Measurements from ENCODE around the gene LMAN2L.

The LMAN2L gene

GRCh38 chr2:96769814-96770213, 29.9 kb upstream of the LMAN2L start:
- Histone ChIP-seq H3K36me3 (ENCODE audit: insufficient read depth, low read length) (no peaks in the 10 kb centered on the region), H3K9ac (ENCODE audit: low read length) (no peak overlapping the region), H3K4me1 (ENCODE audit: insufficient read depth, low read length) (peaks cover 4% of the 10 kb centered on the region), H3K27ac (ENCODE audit: low read depth, low read length) (no peak overlapping the region), H3K4me3 (ENCODE audit: low read depth in 1 of 2, low read length in 2 of 2) (no peak overlapping the region), H3K27me3 (ENCODE audit: control insufficient read depth in 1 of 2, insufficient read depth in 2 of 2, low read length in 2 of 2) (no peaks in the 10 kb centered on the region), H3K9me3 (ENCODE audit: low read length) (no peaks in the 10 kb centered on the region)

- H3K4me1 ChIP-seq (ENCODE audit: insufficient read depth, low read length): peaks cover 18% of the 10 kb centered on the region
- no peak overlapping the region for H3K27ac ChIP-seq (ENCODE audit: low read depth, low read length)
- H3K36me3 ChIP-seq (ENCODE audit: insufficient read depth, low read length): no peaks in the 10 kb centered on the region
- no peaks in the 10 kb centered on the region for H3K27me3 ChIP-seq (ENCODE audit: control insufficient read depth in 1 of 2, insufficient read depth in 2 of 2, low read length in 2 of 2)
- H3K9ac ChIP-seq (ENCODE audit: low read length): no peak overlapping the region
- H3K4me3 ChIP-seq (ENCODE audit: low read depth in 1 of 2, low read length in 2 of 2): no peak overlapping the region
- H3K9me3 ChIP-seq (ENCODE audit: low read length): no peaks in the 10 kb centered on the region
These were observed 28.3 kb upstream of the LMAN2L start for GRCh38 chr2:96768083-96768561.

GRCh38 chr2:96767135-96767871, 27.4 kb upstream of the LMAN2L start:
- Histone ChIP-seq H3K4me3 (ENCODE audit: low read depth in 1 of 2, low read length in 2 of 2) (no peak overlapping the region), H3K9ac (ENCODE audit: low read length) (no peak overlapping the region), H3K27me3 (ENCODE audit: control insufficient read depth in 1 of 2, insufficient read depth in 2 of 2, low read length in 2 of 2) (no peaks in the 10 kb centered on the region), H3K36me3 (ENCODE audit: insufficient read depth, low read length) (no peaks in the 10 kb centered on the region), H3K9me3 (ENCODE audit: low read length) (no peaks in the 10 kb centered on the region), H3K27ac (ENCODE audit: low read depth, low read length) (no peak overlapping the region), H3K4me1 (ENCODE audit: insufficient read depth, low read length) (peaks cover 26% of the 10 kb centered on the region)

GRCh38 chr2:96764253-96764637, 24.4 kb upstream of the LMAN2L start:
- peak overlapping the region; percentile 30 for H3K27ac ChIP-seq (ENCODE audit: low read depth, low read length)
- no peaks in the 10 kb centered on the region for H3K9me3 ChIP-seq (ENCODE audit: low read length)
- peak overlapping the region; percentile 23 for H3K9ac ChIP-seq (ENCODE audit: low read length)
- peaks cover 42% of the 10 kb centered on the region for H3K4me1 ChIP-seq (ENCODE audit: insufficient read depth, low read length)
- peak overlapping the region; percentile 40 to 86 for H3K4me3 ChIP-seq (ENCODE audit: low read depth in 1 of 2, low read length in 2 of 2)
- H3K27me3 ChIP-seq (ENCODE audit: control insufficient read depth in 1 of 2, insufficient read depth in 2 of 2, low read length in 2 of 2): no peaks in the 10 kb centered on the region
- H3K36me3 ChIP-seq (ENCODE audit: insufficient read depth, low read length): no peaks in the 10 kb centered on the region

- Histone ChIP-seq H3K27ac (ENCODE audit: low read depth, low read length) (peak overlapping the region; percentile 53), H3K9ac (ENCODE audit: low read length) (peak overlapping the region; percentile 23), H3K27me3 (ENCODE audit: control insufficient read depth in 1 of 2, insufficient read depth in 2 of 2, low read length in 2 of 2) (no peaks in the 10 kb centered on the region), H3K4me3 (ENCODE audit: low read depth in 1 of 2, low read length in 2 of 2) (peak overlapping the region; percentile 40 to 86), H3K9me3 (ENCODE audit: low read length) (no peaks in the 10 kb centered on the region), H3K4me1 (ENCODE audit: insufficient read depth, low read length) (peaks cover 42% of the 10 kb centered on the region), H3K36me3 (ENCODE audit: insufficient read depth, low read length) (no peaks in the 10 kb centered on the region)
These were observed 23.8 kb upstream of the LMAN2L start for GRCh38 chr2:96763511-96764252.

GRCh38 chr2:96762529-96763311, 22.9 kb upstream of the LMAN2L start:
- H3K36me3 ChIP-seq (ENCODE audit: insufficient read depth, low read length): no peaks in the 10 kb centered on the region
- H3K27me3 ChIP-seq (ENCODE audit: control insufficient read depth in 1 of 2, insufficient read depth in 2 of 2, low read length in 2 of 2): no peaks in the 10 kb centered on the region
- peak overlapping the region; percentile 53 for H3K27ac ChIP-seq (ENCODE audit: low read depth, low read length)
- H3K9ac ChIP-seq (ENCODE audit: low read length): peak overlapping the region; percentile 46
- peaks cover 42% of the 10 kb centered on the region for H3K4me1 ChIP-seq (ENCODE audit: insufficient read depth, low read length)
- H3K4me3 ChIP-seq (ENCODE audit: low read depth in 1 of 2, low read length in 2 of 2): peak overlapping the region; percentile 40 to 86
- H3K9me3 ChIP-seq (ENCODE audit: low read length): no peaks in the 10 kb centered on the region

- Histone ChIP-seq H3K9ac (ENCODE audit: low read length) (peak overlapping the region; percentile 56), H3K4me1 (ENCODE audit: insufficient read depth, low read length) (peaks cover 42% of the 10 kb centered on the region)
These were observed 21.3 kb upstream of the LMAN2L start for GRCh38 chr2:96760986-96761832.

GRCh38 chr2:96760036-96760985, 20.4 kb upstream of the LMAN2L start, which contains the start of gene CNNM4:
CNNM4 (plus strand) TSS chr2:96760902; CDS start chr2:96761000, 98 bp downstream.
- Histone ChIP-seq H3K4me1 (ENCODE audit: insufficient read depth, low read length) (peaks cover 42% of the 10 kb centered on the region), H3K9me3 (ENCODE audit: low read length) (no peaks in the 10 kb centered on the region), H3K4me3 (ENCODE audit: low read depth in 1 of 2, low read length in 2 of 2) (peak within 1 kb of the TSS; percentile 22 to 86), H3K36me3 (ENCODE audit: insufficient read depth, low read length) (no peaks in the 10 kb centered on the region), H3K27me3 (ENCODE audit: control insufficient read depth in 1 of 2, insufficient read depth in 2 of 2, low read length in 2 of 2) (no peaks in the 10 kb centered on the region), H3K27ac (ENCODE audit: low read depth, low read length) (peak within 1 kb of the TSS; percentile 35), H3K9ac (ENCODE audit: low read length) (peak within 1 kb of the TSS; percentile 56)

More at GRCh38 chr2:96760986-96761832, 21.3 kb upstream of the LMAN2L start:
- H3K36me3 ChIP-seq (ENCODE audit: insufficient read depth, low read length): no peaks in the 10 kb centered on the region
- no peaks in the 10 kb centered on the region for H3K9me3 ChIP-seq (ENCODE audit: low read length)
- peak overlapping the region; percentile 35 for H3K27ac ChIP-seq (ENCODE audit: low read depth, low read length)
- no peaks in the 10 kb centered on the region for H3K27me3 ChIP-seq (ENCODE audit: control insufficient read depth in 1 of 2, insufficient read depth in 2 of 2, low read length in 2 of 2)
- peak overlapping the region; percentile 22 to 86 for H3K4me3 ChIP-seq (ENCODE audit: low read depth in 1 of 2, low read length in 2 of 2)

GRCh38 chr2:96759548-96759947, 19.7 kb upstream of the LMAN2L start:
- Histone ChIP-seq H3K36me3 (ENCODE audit: insufficient read depth, low read length) (no peaks in the 10 kb centered on the region), H3K4me1 (ENCODE audit: insufficient read depth, low read length) (peaks cover 42% of the 10 kb centered on the region), H3K27me3 (ENCODE audit: control insufficient read depth in 1 of 2, insufficient read depth in 2 of 2, low read length in 2 of 2) (no peaks in the 10 kb centered on the region), H3K4me3 (ENCODE audit: low read depth in 1 of 2, low read length in 2 of 2) (no peak overlapping the region), H3K9ac (ENCODE audit: low read length) (no peak overlapping the region), H3K9me3 (ENCODE audit: low read length) (no peaks in the 10 kb centered on the region), H3K27ac (ENCODE audit: low read depth, low read length) (no peak overlapping the region)

- Histone ChIP-seq H3K27ac (ENCODE audit: low read depth, low read length) (no peak overlapping the region), H3K36me3 (ENCODE audit: insufficient read depth, low read length) (no peaks in the 10 kb centered on the region), H3K4me1 (ENCODE audit: insufficient read depth, low read length) (peaks cover 36% of the 10 kb centered on the region), H3K9me3 (ENCODE audit: low read length) (no peaks in the 10 kb centered on the region), H3K9ac (ENCODE audit: low read length) (no peak overlapping the region), H3K27me3 (ENCODE audit: control insufficient read depth in 1 of 2, insufficient read depth in 2 of 2, low read length in 2 of 2) (no peaks in the 10 kb centered on the region), H3K4me3 (ENCODE audit: low read depth in 1 of 2, low read length in 2 of 2) (no peak overlapping the region)
These were observed 19.1 kb upstream of the LMAN2L start for GRCh38 chr2:96758987-96759386.
